ENCODE measurements around the gene NMNAT3. TPM values are rescaled to one million over a fixed set of nuclear protein-coding genes. Genes with fewer than 3 reads are reported as not detected.

Gene NMNAT3
- total and polyA plus RNA-seq, 8 donors = 3.6 to 24.9 (median 7.0) TPM

- TF ChIP-seq CTCF (IDR thresholded peaks at IDR 0.05) = no peak
- no peak for TF ChIP-seq EP300 (IDR thresholded peaks at IDR 0.05)
- TF ChIP-seq POLR2AphosphoS5 (IDR thresholded peaks at IDR 0.05) = no peak
- no peak for TF ChIP-seq POLR2A (IDR thresholded peaks at IDR 0.05)
- Histone ChIP-seq H3K4me1 (no peaks in the 10 kb centered on the region), H3K36me3 (no peaks in the 10 kb centered on the region), H3K27ac (no peak overlapping the region), H3K9me3 (no peaks in the 10 kb centered on the region), H3K27me3 (no peaks in the 10 kb centered on the region), H3K4me3 (no peak overlapping the region)
- DNase-seq = peak in 1 of 2 donors; percentile 9
- WGBS, 5 donors = 74 to 96% (median 90%) methylated on average over 3 of the region's 3 CpGs
- intact Hi-C loops (cut with DNase I; ENCODE audit: low total_unique reads) = no loop called here
Observed at GRCh38 chr3:139686206-139686605, 8.4 kb upstream of the NMNAT3 start.

GRCh38 chr3:139679220-139679775 lies 1.5 kb upstream of the NMNAT3 start:
- Histone ChIP-seq H3K4me3 (no peak overlapping the region), H3K36me3 (no peaks in the 10 kb centered on the region), H3K9me3 (no peaks in the 10 kb centered on the region), H3K27ac (no peak overlapping the region), H3K27me3 (no peaks in the 10 kb centered on the region), H3K4me1 (peaks cover 7 to 23% (median 13%) of the 10 kb centered on the region in 4 donors)
- DNase-seq = no peak
- TF ChIP-seq POLR2A (IDR thresholded peaks at IDR 0.05) (no peak), POLR2AphosphoS5 (IDR thresholded peaks at IDR 0.05) (no peak), CTCF (IDR thresholded peaks at IDR 0.05) (no peak), EP300 (IDR thresholded peaks at IDR 0.05) (no peak)
- 81 to 89% (median 88%) methylated on average over 5 of the region's 5 CpGs for WGBS, 5 donors
- intact Hi-C loops (cut with DNase I; ENCODE audit: low total_unique reads) = no loop called here

GRCh38 chr3:139676632-139677387 lies 962 bp downstream of the NMNAT3 start:
- DNase-seq = no peak
- H3K4me3 ChIP-seq = peak overlapping the region; percentile 74 to 93 (median 78)
- peaks cover 7 to 23% (median 13%) of the 10 kb centered on the region in 4 donors for H3K4me1 ChIP-seq
- no peaks in the 10 kb centered on the region for H3K36me3 ChIP-seq
- H3K9me3 ChIP-seq = no peaks in the 10 kb centered on the region
- H3K27me3 ChIP-seq = no peaks in the 10 kb centered on the region
- 44 to 52% (median 46%) methylated on average over 10 of the region's 10 CpGs for whole genome bisulfite sequencing, 5 donors
- TF ChIP-seq POLR2A (IDR thresholded peaks at IDR 0.05) = no peak
- no peak for TF ChIP-seq POLR2AphosphoS5 (IDR thresholded peaks at IDR 0.05)
- intact Hi-C loops (cut with DNase I; ENCODE audit: low total_unique reads) = no loop called here
- peak overlapping the region in 4 of 5 donors; percentile 72 to 81 (median 75) for H3K27ac ChIP-seq

- Histone ChIP-seq H3K27ac (no peak overlapping the region), H3K9me3 (no peaks in the 10 kb centered on the region), H3K27me3 (no peaks in the 10 kb centered on the region), H3K4me3 (no peak overlapping the region), H3K36me3 (no peaks in the 10 kb centered on the region), H3K4me1 (peaks cover 7 to 23% (median 13%) of the 10 kb centered on the region in 4 donors)
- TF ChIP-seq POLR2A (IDR thresholded peaks at IDR 0.05) (no peak), CTCF (IDR thresholded peaks at IDR 0.05) (no peak)
- intact Hi-C loops (cut with DNase I; ENCODE audit: low total_unique reads) = no loop called here
- no peak for DNase-seq
- 78 to 89% (median 85%) methylated on average over 1 of the region's 1 CpG for WGBS, 5 donors
Observed at GRCh38 chr3:139676108-139676507, 1.7 kb downstream of the NMNAT3 start.

DNA sequence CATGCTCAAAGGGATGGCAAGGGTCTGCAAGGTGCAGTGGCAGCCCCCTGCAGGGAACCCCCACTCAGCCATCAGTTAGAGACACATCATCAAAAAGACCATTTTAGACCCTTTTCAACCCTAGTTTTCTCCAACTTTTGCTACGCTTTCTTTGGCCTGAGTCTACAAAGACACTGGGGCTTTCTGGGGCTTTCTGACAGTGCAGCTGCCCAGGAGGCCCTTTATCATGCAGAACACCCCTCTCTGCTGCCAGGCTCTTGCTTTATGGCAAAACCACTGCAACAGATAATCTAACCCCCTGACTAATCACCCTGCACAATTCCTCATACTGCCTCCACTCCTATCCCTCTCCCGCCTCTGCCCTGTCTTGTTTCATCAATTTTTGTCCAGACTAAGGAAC lies 2.4 kb downstream of the NMNAT3 start:
- H3K4me1 ChIP-seq = peaks cover 7 to 23% (median 13%) of the 10 kb centered on the region in 4 donors
- intact Hi-C loops (cut with DNase I; ENCODE audit: low total_unique reads) = no loop called here
- no peaks in the 10 kb centered on the region for H3K27me3 ChIP-seq
- no peaks in the 10 kb centered on the region for H3K9me3 ChIP-seq
- no peak for TF ChIP-seq POLR2AphosphoS5 (IDR thresholded peaks at IDR 0.05)
- TF ChIP-seq POLR2A (IDR thresholded peaks at IDR 0.05) = no peak
- no peak for TF ChIP-seq EP300 (IDR thresholded peaks at IDR 0.05)
- no peak for TF ChIP-seq CTCF (IDR thresholded peaks at IDR 0.05)
- H3K36me3 ChIP-seq = no peaks in the 10 kb centered on the region
- no peak overlapping the region for H3K4me3 ChIP-seq
- H3K27ac ChIP-seq = no peak overlapping the region
- WGBS, 5 donors = 95 to 100% (median 98%) methylated on average over 2 of the region's 2 CpGs
- no peak for DNase-seq

Data from stomach (tissue), 9 donors.